ENCODE results near the gene EBF4. TPM values are rescaled to one million over a fixed set of nuclear protein-coding genes. Genes with fewer than 3 reads are reported as not detected.

EBF4 gene
- total RNA-seq, 4 donors from 2014 or later, result 7.1 to 69.5 (median 21.7) TPM

GRCh38 chr20:2799688-2800520 lies 107.3 kb downstream of the EBF4 start:
- no peak for TF ChIP-seq POLR2A (IDR thresholded peaks at IDR 0.05)
- TF ChIP-seq, protein P1, sequence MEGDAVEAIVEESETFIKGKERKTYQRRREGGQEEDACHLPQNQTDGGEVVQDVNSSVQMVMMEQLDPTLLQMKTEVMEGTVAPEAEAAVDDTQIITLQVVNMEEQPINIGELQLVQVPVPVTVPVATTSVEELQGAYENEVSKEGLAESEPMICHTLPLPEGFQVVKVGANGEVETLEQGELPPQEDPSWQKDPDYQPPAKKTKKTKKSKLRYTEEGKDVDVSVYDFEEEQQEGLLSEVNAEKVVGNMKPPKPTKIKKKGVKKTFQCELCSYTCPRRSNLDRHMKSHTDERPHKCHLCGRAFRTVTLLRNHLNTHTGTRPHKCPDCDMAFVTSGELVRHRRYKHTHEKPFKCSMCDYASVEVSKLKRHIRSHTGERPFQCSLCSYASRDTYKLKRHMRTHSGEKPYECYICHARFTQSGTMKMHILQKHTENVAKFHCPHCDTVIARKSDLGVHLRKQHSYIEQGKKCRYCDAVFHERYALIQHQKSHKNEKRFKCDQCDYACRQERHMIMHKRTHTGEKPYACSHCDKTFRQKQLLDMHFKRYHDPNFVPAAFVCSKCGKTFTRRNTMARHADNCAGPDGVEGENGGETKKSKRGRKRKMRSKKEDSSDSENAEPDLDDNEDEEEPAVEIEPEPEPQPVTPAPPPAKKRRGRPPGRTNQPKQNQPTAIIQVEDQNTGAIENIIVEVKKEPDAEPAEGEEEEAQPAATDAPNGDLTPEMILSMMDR (IDR thresholded peaks at IDR 0.05), result no peak
- Histone ChIP-seq H3K27ac (peak overlapping the region; percentile 54 to 77), H3K4me3 (peak overlapping the region; percentile 35 to 43), H3K36me3 (no peaks in the 10 kb centered on the region), H3K4me1 (peaks cover 0 to 10% of the 10 kb centered on the region in 2 donors), H3K27me3 (no peaks in the 10 kb centered on the region), H3K9me3 (no peaks in the 10 kb centered on the region)
- intact Hi-C loops (cut with DNase I; ENCODE audit: low total_unique reads), result no loop called here
- DNase-seq, result no peak

- intact Hi-C loops (cut with DNase I; ENCODE audit: low total_unique reads), result no loop called here
- no peaks in the 10 kb centered on the region for H3K36me3 ChIP-seq
- TF ChIP-seq, protein P1 (IDR thresholded peaks at IDR 0.05), result peak in 1 of 4 experiments; percentile 16
- TF ChIP-seq POLR2A (IDR thresholded peaks at IDR 0.05), result no peak
- peak within 1 kb of the TSS; percentile 54 to 77 for H3K27ac ChIP-seq
- DNase-seq, result no peak
- peak within 1 kb of the TSS; percentile 35 to 43 for H3K4me3 ChIP-seq
- H3K9me3 ChIP-seq, result no peaks in the 10 kb centered on the region
- H3K4me1 ChIP-seq, result peaks cover 0 to 18% of the 10 kb centered on the region in 2 donors
- no peaks in the 10 kb centered on the region for H3K27me3 ChIP-seq
Observed at GRCh38 chr20:2800521-2801285, 108.1 kb downstream of the EBF4 start, which contains the start of gene CPXM1. TSS of gene CPXM1 (minus strand) at chr20:2800627. CDS start at chr20:2800572, 55 bp downstream.

- Histone ChIP-seq H3K27ac (peak overlapping the region in 1 of 2 donors; percentile 77), H3K9me3 (no peaks in the 10 kb centered on the region), H3K4me3 (no peak overlapping the region), H3K4me1 (peaks cover 0 to 22% of the 10 kb centered on the region in 2 donors), H3K36me3 (no peaks in the 10 kb centered on the region), H3K27me3 (no peaks in the 10 kb centered on the region)
- intact Hi-C loops (cut with DNase I; ENCODE audit: low total_unique reads), result no loop called here
- TF ChIP-seq, protein P1 (IDR thresholded peaks at IDR 0.05), result no peak
- TF ChIP-seq POLR2A (IDR thresholded peaks at IDR 0.05), result no peak
- DNase-seq, result no peak
Observed at GRCh38 chr20:2801286-2801728, 108.7 kb downstream of the EBF4 start.

- no peaks in the 10 kb centered on the region for H3K9me3 ChIP-seq
- H3K27ac ChIP-seq, result no peak overlapping the region
- H3K4me1 ChIP-seq, result peaks cover 0 to 22% of the 10 kb centered on the region in 2 donors
- H3K27me3 ChIP-seq, result no peaks in the 10 kb centered on the region
- no peak for TF ChIP-seq POLR2A (IDR thresholded peaks at IDR 0.05)
- TF ChIP-seq, protein P1 (IDR thresholded peaks at IDR 0.05), result no peak
- no peaks in the 10 kb centered on the region for H3K36me3 ChIP-seq
- DNase-seq, result no peak
- no peak overlapping the region for H3K4me3 ChIP-seq
- intact Hi-C loops (cut with DNase I; ENCODE audit: low total_unique reads), result no loop called here
Observed at GRCh38 chr20:2804041-2804828, 111.7 kb downstream of the EBF4 start.

Measured in uterus (tissue), 4 donors.